Measurements from ENCODE around the gene CDK9. TPM values are rescaled to one million over a fixed set of nuclear protein-coding genes. Genes with fewer than 3 reads are reported as not detected.

The CDK9 gene
- polyA plus RNA-seq, 1 donor (not counting 4 experiments of a cell fraction or from before 2014, with no cell fraction given), result 47.8 TPM

- Histone ChIP-seq H3K9me3 (ENCODE audit: control insufficient read depth, low read depth, low read length) (no peaks in the 10 kb centered on the region), H4K20me1 (ENCODE audit: control insufficient read depth, extremely low read depth, insufficient read depth, low read length) (no peaks in the 10 kb centered on the region), H3K4me3 (ENCODE audit: control insufficient read depth in 2 of 3, extremely low read depth in 1 of 3, insufficient read depth in 2 of 3, low read depth in 1 of 3, low read length in 3 of 3) (no peak overlapping the region), H3K36me3 (ENCODE audit: control insufficient read depth in 2 of 2, extremely low read depth in 1 of 2, insufficient read depth in 2 of 2, low read length in 2 of 2) (no peaks in the 10 kb centered on the region), H3K9me1 (ENCODE audit: control insufficient read depth, extremely low read depth, insufficient read depth, low read length) (no peaks in the 10 kb centered on the region), H3K9ac (ENCODE audit: control insufficient read depth, extremely low read depth, insufficient read depth, low read length) (no peak overlapping the region), H3K4me1 (ENCODE audit: control insufficient read depth, extremely low read depth, insufficient read depth, low read length) (no peaks in the 10 kb centered on the region), H3K27ac (ENCODE audit: control insufficient read depth, insufficient read depth, low read length) (no peak overlapping the region), H3K27me3 (ENCODE audit: control insufficient read depth, extremely low read depth, insufficient read depth, low read length) (peaks cover 44% of the 10 kb centered on the region), H3K4me2 (ENCODE audit: control insufficient read depth, extremely low read depth, insufficient read depth, low read depth, low read length) (no peak overlapping the region), H3K79me2 (ENCODE audit: control insufficient read depth, insufficient read depth, low read length) (no peaks in the 10 kb centered on the region), H2AFZ (ENCODE audit: control insufficient read depth, low read length) (no peak overlapping the region)
- dilution Hi-C loops (cut with MboI; ENCODE audit: extremely low pct_ligation_motif_present, low sequenced_read_pairs), result no loop called here
- no peak for TF ChIP-seq EZH2 (IDR thresholded peaks at IDR 0.05; ENCODE audit: low read length)
- TF ChIP-seq, protein P1, sequence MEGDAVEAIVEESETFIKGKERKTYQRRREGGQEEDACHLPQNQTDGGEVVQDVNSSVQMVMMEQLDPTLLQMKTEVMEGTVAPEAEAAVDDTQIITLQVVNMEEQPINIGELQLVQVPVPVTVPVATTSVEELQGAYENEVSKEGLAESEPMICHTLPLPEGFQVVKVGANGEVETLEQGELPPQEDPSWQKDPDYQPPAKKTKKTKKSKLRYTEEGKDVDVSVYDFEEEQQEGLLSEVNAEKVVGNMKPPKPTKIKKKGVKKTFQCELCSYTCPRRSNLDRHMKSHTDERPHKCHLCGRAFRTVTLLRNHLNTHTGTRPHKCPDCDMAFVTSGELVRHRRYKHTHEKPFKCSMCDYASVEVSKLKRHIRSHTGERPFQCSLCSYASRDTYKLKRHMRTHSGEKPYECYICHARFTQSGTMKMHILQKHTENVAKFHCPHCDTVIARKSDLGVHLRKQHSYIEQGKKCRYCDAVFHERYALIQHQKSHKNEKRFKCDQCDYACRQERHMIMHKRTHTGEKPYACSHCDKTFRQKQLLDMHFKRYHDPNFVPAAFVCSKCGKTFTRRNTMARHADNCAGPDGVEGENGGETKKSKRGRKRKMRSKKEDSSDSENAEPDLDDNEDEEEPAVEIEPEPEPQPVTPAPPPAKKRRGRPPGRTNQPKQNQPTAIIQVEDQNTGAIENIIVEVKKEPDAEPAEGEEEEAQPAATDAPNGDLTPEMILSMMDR (optimal IDR thresholded peaks at IDR 0.05 in 1 of 3, IDR thresholded peaks at IDR 0.05 in 1 of 3, conservative IDR thresholded peaks at IDR 0.05 in 1 of 3; ENCODE audit: extremely low read depth in 1 of 3, insufficient read depth in 2 of 3, low read length in 3 of 3), result no peak
- FAIRE-seq (no peak), DNase-seq (ENCODE audit: low read depth, low spot score) (no peak)
Measured at GRCh38 chr9:127753622-127754021, 32.2 kb upstream of the CDK9 start.

DNA sequence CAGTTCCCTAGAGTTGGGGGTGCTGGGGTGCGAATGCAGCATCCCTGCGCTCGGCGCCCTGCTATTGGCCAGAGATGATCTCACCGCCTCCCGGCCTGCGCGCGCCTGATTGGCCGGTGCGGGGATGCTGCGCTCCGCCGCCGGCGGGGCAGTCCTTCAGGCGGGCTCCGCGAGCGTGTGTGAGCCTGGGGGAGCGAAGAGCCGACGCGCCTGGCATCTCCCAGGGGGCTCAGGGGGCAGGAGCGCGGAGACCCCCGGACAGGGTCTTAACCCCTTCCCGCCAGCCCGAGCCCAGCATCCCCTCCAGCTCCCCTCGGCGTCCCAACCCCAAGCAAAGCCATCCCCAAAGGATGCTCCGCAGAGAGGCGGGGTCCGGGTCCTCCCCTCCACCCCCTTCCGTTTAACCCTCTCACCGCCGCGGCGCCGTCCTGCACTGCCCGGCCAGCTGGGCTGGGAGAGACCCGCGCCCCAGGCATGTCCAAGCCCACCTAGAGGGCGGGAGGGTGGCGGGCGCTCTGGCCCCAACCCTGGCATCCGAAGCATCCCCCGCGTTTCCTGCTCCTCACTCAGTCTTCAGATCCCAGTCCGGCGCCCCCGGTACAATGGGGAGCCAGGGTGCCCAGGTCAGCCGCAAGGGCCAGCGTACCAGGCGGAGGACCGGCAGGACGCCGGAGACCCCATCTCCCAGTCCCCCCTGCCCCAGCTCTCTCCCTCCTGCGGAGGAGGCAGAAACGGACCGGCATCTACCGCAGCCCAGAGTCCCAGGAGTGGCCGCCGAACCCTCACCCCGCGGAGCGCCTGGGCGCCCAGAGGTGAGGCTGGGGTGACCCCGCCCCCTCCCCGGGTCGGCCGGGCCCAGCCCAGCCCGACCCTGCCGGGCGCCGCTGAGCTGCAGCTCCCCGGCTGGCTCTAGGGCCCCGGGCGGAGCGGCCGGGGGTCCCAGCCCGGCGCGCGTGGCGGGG is 31.5 kb upstream of the CDK9 start:
- no peak overlapping the region for H3K27ac ChIP-seq (ENCODE audit: control insufficient read depth, insufficient read depth, low read length)
- dilution Hi-C loops (cut with MboI; ENCODE audit: extremely low pct_ligation_motif_present, low sequenced_read_pairs), result no loop called here
- no peak for FAIRE-seq
- peak; percentile 70 for TF ChIP-seq EZH2 (IDR thresholded peaks at IDR 0.05; ENCODE audit: low read length)
- TF ChIP-seq, protein P1 (optimal IDR thresholded peaks at IDR 0.05 in 1 of 3, IDR thresholded peaks at IDR 0.05 in 1 of 3, conservative IDR thresholded peaks at IDR 0.05 in 1 of 3; ENCODE audit: extremely low read depth in 1 of 3, insufficient read depth in 2 of 3, low read length in 3 of 3), result no peak
- H3K4me1 ChIP-seq (ENCODE audit: control insufficient read depth, extremely low read depth, insufficient read depth, low read length), result no peaks in the 10 kb centered on the region
- no peak overlapping the region for H2AFZ ChIP-seq (ENCODE audit: control insufficient read depth, low read length)
- H3K27me3 ChIP-seq (ENCODE audit: control insufficient read depth, extremely low read depth, insufficient read depth, low read length), result peaks cover 44% of the 10 kb centered on the region
- no peaks in the 10 kb centered on the region for H3K9me3 ChIP-seq (ENCODE audit: control insufficient read depth, low read depth, low read length)
- no peak overlapping the region for H3K4me3 ChIP-seq (ENCODE audit: control insufficient read depth in 2 of 3, extremely low read depth in 1 of 3, insufficient read depth in 2 of 3, low read depth in 1 of 3, low read length in 3 of 3)
- no peaks in the 10 kb centered on the region for H4K20me1 ChIP-seq (ENCODE audit: control insufficient read depth, extremely low read depth, insufficient read depth, low read length)
- H3K79me2 ChIP-seq (ENCODE audit: control insufficient read depth, insufficient read depth, low read length), result no peaks in the 10 kb centered on the region
- no peak overlapping the region for H3K9ac ChIP-seq (ENCODE audit: control insufficient read depth, extremely low read depth, insufficient read depth, low read length)
- no peak for DNase-seq (ENCODE audit: low read depth, low spot score)
- no peaks in the 10 kb centered on the region for H3K9me1 ChIP-seq (ENCODE audit: control insufficient read depth, extremely low read depth, insufficient read depth, low read length)
- H3K4me2 ChIP-seq (ENCODE audit: control insufficient read depth, extremely low read depth, insufficient read depth, low read depth, low read length), result no peak overlapping the region
- H3K36me3 ChIP-seq (ENCODE audit: control insufficient read depth in 2 of 2, extremely low read depth in 1 of 2, insufficient read depth in 2 of 2, low read length in 2 of 2), result no peaks in the 10 kb centered on the region
